ELF-1 (cell line): ENCODE measurements around the gene ARL2BP.
"Not testable (repeated sequence)": the region's sequence is repeated elsewhere in the genome, so short reads cannot be mapped to it uniquely, and the experiment has no call there.

Experiments used
- DNase-seq: peaks from one replicate; pipeline ENCODE4 v3.0.0-alpha.2; 2016; ENCODE audit warnings: low read depth, low spot score

ARL2BP gene

GRCh38 chr16:57263541-57264351, 18.7 kb downstream of the ARL2BP start:
- no peak for DNase-seq

DNA sequence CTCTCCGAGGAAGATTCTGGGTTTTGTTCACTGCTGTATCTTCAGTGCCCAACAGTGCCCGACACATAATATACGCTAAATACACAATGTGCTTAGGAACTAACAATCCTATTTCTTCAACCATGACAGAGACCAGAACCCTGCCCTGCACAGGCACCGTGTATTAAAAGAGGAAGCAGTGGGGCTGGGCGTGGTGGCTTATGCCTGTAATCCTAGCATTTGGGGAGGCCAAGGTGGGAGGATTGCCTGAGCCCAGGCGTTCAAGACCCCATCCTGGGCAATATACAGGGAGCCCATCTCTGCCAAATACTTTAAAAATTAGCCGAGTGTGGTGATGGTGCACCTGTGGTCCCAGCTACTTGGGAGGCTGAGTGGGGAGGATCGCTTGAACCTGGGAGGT, 19.3 kb downstream of the ARL2BP start:
- no peak for DNase-seq

DNA sequence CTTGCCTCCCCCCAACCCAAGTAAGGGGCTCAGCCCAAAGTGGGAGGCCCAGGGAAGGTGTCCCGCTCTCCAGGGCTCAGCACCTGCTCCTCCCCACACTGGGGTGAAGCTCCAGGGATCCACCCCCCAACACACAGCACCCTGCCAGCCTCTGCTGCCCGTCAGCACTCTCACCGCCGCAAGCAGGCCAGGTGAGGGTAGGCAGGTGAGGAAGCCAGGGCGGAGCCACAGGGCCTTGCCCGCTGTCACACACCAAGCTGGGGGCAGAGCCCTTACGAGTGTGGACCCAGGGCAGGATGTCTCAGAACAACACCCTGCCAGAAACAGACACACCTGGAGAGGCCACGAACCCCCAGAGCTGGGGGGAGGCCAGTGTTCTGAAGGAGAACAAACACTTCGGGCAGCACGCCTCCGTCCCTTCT, 19.9 kb downstream of the ARL2BP start:
- DNase-seq = no peak

DNA sequence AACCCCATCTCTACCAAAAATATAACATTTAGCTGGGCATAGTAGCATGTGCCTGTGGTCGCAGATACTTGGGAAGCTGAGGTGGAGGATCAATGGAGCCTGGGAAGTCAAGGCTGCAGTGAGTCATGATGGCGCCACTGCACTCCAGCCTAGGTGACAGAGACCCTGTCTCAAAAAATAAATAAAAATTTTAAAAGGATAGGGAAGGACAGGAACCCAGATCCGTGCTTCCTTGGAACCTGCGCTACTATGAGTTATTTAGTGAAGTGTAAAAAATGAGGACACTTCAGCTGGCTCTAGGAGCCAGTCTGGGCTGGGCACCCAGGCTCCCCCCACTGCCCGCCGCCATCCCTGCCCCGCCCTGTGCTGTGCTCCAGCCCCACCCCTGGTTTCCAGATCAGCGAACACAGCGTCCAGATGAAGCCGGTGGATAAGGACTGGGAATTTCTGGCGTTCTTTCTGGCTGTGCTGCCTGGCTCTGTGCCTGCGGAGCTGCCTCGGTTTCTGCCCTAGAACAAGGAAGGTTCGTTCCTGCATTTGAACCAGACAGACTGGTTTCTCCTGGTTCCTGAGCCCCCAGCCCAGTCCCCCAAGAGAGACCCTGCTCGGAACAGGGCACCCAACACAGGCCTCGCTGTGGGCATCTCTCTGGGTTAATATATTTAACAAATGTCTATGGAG, 20.9 kb downstream of the ARL2BP start:
- peak; percentile 25 for DNase-seq

GRCh38 chr16:57266531-57267260, 21.6 kb downstream of the ARL2BP start:
- no peak for DNase-seq

DNA sequence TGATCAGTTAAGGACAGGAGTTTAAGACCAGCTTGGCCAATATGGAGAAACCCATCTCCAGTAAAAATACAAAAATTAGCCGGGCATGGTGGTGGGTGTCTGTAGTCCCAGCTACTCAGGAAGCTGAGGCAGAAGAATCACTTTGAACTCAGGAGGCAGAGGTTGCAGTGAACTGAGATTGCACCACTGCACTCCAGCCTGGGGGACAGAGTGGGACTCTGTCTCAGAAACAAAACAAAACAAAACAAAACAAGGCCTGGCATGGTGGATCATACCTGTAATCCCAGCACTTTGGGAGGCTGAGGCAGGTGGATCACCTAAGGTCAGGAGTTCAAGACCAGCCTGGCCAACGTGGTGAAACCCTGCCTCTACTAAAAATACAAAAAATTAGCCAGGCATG, 22.3 kb downstream of the ARL2BP start:
- DNase-seq = not testable (repeated sequence)

- peak; percentile 54 for DNase-seq
Observed at GRCh38 chr16:57268804-57269800, 24.0 kb downstream of the ARL2BP start.

DNA sequence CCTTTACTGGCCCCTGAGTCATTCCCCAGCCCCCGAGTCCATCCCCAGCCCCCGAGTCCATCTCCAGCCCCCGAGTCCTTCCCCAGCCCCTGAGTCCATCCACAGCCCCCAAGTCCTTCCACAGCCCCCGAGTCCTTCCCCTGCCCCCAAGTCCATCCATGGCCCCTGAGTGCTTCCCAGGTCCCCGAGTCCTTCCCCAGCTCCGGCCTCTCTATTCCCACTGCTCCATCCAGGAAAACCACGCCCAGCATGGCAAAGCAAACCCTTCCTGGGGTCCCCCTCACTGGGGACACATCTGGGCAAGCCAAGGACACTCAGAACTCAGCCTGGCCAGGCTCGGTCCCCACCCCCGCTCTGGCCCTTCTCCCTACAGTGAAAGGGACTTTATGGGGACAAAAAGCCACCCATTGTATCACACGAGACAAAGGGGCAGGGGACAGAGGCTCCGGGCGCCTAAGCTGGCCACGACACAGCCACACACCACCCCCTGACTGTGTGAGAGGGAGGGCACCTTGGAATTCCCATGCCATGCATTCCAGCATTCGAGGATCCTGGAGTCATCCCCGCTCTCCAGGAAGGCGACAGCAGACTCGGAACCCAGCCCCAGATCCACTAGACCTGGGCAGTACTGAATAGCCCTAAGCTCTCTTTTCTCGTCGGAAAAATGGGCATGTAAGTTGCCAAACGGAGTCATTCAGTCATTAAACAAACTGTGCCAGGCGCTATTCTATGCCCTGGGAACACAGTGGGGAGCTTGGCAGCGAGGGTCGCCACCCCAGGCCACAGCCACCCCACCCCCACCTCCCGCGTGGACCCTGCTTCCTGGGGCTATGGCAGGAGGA, 25.4 kb downstream of the ARL2BP start:
- DNase-seq = peak; percentile 32

- no peak for DNase-seq
Observed at GRCh38 chr16:57271063-57271345, 25.9 kb downstream of the ARL2BP start.

GRCh38 chr16:57271867-57272495, 26.9 kb downstream of the ARL2BP start:
- DNase-seq = no peak

GRCh38 chr16:57273359-57273758, 28.3 kb downstream of the ARL2BP start:
- DNase-seq = peak; percentile 58

DNA sequence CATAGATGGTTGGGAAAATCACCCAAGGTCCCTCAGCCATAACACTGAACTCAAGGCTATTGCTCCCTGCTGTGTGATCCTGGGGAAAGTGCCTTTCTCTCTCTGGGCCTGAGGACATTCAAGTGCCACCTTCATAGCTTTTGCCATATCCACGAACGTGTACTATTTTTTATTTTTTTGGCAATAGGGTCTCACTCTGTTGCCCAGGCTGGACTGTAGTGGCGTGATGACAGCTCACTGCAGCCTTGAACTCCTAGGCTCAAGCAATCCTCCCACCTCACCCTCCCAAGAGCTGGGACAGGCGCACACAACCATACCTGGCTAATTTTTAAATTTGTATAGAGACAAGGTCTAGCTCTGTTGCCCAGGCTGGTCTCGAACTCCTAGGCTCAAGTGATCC, 28.8 kb downstream of the ARL2BP start:
- DNase-seq = no peak

GRCh38 chr16:57275946-57276345, 30.9 kb downstream of the ARL2BP start:
- not testable (repeated sequence) for DNase-seq

DNA sequence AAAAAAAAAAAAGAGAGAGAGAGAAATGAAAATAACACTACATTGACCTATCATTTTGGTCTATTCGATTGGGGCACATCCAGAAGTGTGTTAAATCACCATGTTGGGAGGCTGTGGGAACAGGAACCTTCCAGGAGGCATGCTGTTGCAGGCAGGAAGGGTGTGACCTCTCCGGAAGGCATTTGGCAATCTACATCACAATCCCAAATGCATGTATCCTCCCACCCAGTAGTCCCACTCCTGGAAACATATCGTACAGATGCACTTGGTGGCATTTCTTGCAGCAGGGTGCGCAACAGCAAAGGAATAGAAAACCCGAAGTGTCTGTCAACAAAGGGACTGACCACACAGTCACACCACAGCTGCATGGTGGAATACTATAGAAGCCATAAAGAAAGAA, 31.5 kb downstream of the ARL2BP start:
- no peak for DNase-seq

DNA sequence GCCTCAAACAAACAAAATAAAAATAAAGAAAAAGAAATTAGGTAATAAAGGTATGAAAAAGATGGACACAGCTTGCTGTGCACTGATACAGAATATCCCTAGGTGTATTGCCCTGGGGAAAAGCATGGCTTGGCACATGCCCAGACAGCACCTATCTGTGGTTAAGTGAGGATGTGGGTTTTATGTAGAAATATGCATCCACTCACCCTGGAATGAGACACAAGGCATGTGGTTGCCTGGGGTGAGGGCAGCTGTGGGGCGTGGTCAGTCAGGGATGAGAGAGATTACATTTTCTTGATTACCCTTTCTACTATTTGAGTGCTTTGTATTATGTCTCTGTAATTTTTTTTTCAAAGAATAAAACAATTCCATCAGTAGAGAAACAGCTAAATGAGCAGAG, 32.5 kb downstream of the ARL2BP start:
- no peak for DNase-seq

DNA sequence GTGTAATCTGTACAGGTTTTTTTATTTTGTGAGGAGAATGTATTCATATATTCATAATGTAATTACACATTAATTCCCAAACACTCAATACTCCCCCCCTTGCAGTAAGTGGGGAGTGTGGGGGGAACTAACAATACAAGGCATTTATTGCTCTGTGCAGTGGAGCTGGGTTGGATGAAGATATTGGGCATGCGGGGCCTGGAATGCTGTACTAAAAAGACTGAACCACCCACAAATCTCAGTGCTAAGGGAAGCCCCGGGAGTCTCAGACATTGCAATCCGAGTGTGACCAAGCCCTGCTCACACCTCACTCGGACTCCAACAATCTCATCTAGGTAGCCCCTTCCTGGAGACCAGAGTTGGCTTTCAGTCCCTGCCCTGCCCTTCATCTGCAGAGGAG, 33.4 kb downstream of the ARL2BP start:
- no peak for DNase-seq

DNA sequence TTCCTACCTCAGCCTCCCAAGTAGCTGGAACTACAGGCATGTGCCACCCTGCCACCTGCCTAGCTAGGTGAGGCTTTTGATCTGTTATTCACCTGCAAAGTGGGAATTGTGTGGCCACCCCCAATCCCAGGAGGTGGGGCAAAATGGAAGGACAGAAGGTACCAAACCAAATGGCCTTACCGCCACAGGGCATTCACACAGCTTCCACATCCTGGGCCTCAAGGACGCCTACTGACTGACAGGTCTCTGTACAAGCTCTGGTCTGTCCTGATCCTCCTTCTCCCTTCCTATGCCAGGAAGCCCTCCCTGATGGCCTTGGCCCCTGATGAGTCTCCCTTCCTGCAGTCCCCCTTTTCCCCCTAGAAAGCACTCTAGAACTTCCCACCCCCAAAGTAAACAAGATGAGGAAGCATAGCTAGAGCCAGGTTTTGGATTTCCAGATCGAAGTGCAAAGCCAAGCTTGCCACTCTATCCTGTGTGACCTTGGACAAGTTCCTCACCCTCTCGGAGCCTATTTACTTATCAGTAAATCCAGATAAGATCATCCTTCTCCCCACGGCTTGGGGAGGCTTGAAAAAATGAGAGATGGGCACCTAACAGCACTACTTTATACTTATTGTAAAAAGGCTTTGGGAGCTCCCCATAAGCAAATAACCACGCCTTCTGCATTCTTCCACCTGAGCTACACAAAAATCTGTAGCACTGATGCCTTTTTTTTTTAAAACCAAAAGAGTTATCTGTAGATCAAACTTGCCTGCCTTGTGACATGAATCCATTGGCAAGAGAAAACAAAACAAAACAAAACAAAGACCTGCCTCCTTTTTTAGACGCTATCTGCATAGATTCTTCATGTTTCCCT, 35.0 kb downstream of the ARL2BP start:
- DNase-seq = no peak

GRCh38 chr16:57281791-57282190, 36.7 kb downstream of the ARL2BP start:
- no peak for DNase-seq
